PC-9 (cell line): ENCODE data around the gene FAF1.

Experiments used
- CTCF ChIP-seq: fragments of 200-600 bp; sonication (generic); conservative IDR thresholded peaks from 2 replicates; pipeline ENCODE4 v1.6.1; 2017; ENCODE audit warnings: mixed run types, antibody characterized with exemption, mild to moderate bottlenecking, moderate library complexity
- EZH2 ChIP-seq: fragments of 200-600 bp; sonication (generic); IDR thresholded peaks from 2 replicates; pipeline ENCODE4 v1.8.0; 2017; ENCODE audit warnings: antibody characterized with exemption, low read depth

GRCh38 chr1:50851466-50851865 lies 108.6 kb downstream of the FAF1 start:
- TF ChIP-seq EZH2 = no peak
- TF ChIP-seq CTCF = no peak
